IPS-NIHi11 (cell line): ENCODE measurements around the gene YDJC.
"Not testable (repeated sequence)": the region's sequence is repeated elsewhere in the genome, so short reads cannot be mapped to it uniquely, and the experiment has no call there.

Experiments
- DNase-seq: peaks from one replicate; pipeline ENCODE4 v3.0.0; 2012; ENCODE audit warnings: mixed read lengths, low spot score

YDJC gene

GRCh38 chr22:21605887-21606564 lies 23.8 kb downstream of the YDJC start:
- DNase-seq, result no peak

- no peak for DNase-seq
These were observed 25.8 kb downstream of the YDJC start for GRCh38 chr22:21603973-21604372.

GRCh38 chr22:21602579-21602978 lies 27.2 kb downstream of the YDJC start:
- DNase-seq, result no peak

DNA sequence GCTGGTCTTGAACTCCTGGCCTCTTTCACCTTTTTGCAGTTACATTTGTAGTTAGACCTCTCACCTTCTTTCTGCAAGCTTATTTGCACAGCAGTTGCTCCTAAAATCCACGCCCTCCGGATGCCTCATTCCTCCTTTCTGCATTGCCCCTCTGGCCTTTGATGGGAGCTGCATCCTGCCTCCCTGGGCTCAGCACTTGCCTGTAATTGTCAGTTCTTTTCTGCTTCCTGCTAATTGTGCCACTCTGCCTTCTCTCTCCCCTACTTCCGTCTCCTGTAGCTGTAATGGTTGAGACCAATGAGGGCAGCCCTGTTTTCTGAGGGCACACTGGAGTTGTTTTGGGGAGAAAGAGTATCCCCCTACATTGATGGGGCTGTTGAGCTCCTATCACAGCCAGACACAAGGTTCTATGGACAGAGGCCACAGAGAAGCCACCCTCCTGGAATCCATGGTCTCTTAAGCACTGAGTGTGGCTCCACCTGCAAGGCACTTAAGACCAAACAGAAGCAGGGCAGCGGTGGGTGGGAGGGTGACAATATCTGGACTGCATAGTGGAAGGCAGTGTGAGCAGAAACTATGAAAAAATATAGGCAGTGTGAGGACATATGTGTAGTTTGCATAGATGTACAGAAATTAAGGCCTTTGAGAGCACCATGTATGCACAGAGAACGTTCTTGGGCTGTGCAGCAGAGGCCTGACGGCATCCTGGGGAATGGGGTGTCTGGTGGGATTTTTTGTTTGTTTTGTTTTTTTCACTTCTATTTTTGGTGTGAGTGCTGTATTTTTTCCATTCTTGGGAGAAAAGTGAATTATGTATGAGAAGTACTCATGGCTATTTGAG lies 30.5 kb downstream of the YDJC start:
- no peak for DNase-seq

DNA sequence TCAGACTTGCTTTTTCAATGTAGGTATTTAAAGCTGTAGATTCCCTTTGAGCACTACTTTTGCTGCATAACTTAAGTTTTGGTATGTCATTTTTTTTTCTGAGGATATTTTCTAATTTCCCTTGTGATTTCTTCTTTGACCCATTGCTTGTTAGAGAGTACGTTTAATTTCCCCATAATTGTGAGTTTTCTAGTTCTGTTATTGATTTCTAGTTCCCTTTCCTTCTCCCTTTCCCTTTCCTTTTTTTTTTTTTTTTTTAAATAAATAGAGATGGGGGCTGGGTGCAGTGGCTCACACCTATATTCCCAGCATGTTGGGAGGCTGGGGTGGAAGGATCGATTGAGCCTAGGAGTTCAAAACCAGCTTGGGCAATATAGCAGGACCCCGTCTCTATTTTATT lies 31.5 kb downstream of the YDJC start:
- DNase-seq, result no peak

DNA sequence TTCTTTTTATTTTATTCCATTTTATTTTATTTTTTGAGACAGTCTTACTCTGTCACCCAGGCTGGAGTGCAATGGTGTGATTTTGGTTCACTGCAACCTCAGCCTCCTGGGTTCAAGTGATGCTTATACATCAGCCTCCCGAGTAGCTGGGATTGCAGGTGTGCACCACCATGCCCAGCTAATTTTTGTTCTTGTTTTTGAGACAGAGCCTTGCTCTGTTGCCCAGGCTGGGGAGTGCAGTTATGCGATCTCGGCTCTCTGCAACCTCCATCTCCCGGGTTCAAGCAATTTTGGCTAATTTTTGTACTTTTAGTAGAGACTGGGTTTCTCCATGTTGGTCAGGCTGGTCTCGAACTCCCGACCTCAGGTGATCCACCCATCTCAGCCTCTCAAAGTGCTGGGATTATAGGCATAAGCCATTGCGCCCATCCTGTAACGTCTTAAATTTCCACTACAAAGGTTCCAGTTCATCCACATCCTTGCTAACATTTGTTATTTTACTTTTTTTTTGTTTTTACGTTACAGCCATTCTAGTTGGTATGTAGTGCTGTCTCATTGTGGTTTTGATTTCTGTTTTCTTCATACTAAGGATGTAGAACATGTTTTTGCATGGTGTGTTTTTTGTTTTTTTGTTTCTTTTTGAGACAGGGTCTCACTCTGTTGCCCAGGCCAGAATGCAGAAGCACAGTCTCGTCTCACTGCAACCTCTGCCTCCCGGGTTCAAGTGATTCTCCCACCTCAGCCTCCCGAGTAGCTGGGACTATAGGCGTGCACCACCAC lies 33.3 kb downstream of the YDJC start:
- not testable (repeated sequence) for DNase-seq

GRCh38 chr22:21594865-21595452 lies 34.9 kb downstream of the YDJC start:
- no peak for DNase-seq

DNA sequence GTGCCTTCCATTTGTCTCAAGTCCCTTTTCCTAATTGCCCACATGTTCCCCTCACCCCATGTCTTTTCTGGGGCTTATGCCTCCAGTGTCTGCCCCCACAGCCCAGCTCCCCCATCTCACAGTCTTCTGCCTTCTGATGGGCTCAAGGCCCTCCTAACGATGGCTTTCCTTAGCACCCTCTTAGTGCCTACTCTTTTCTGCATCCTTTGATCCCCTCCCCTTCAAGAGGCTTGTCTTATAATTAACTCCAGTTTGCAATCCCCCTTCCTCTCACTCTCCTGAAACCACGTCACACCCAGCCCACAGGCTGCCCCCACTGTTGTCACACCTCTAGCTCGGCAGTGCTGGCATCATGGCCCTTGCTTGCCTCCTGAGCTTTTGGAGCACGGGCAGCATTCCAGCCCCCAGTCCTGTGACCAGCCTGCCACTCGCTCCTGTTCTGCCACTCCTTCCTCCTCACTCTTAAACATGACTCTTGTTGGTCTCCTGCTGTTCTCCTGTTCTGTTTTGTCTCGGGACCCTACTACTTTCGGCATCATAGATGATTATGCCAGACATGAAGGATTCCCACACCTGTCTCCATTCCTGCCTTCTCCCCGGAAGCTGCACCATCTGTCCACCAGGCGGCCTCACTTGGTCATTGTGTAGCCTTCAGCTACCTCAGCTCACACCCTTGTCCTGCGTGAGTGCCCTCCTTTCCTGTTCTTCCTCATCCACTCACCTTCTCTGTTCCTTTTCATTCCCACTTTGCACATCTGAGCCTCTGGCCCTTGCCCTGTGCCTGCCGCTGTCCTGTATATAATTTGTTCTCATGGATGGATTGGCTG lies 36.2 kb downstream of the YDJC start:
- peak; percentile 55 for DNase-seq

DNA sequence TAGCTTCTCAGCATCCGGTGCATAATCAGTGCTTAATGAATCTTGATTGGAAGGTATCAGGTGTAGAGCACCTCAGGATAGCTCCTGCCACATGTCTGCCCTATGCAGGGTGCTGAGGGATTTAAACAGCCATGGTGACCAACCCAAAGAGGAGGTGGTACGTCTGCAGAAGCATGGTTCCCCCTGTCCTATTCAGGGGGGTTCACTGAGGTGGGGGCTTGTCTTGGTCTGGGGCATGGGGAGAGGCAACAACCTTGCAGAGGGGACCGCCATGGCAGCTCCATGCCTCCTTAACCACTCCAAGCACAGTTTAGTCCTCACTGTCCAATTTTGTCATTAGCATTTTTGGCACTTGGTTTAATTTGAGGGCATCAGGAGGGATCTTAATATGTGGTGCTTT lies 37.4 kb downstream of the YDJC start:
- no peak for DNase-seq

GRCh38 chr22:21591695-21592094 lies 38.1 kb downstream of the YDJC start:
- no peak for DNase-seq

- no peak for DNase-seq
These were observed 38.8 kb downstream of the YDJC start for GRCh38 chr22:21590809-21591641.

DNA sequence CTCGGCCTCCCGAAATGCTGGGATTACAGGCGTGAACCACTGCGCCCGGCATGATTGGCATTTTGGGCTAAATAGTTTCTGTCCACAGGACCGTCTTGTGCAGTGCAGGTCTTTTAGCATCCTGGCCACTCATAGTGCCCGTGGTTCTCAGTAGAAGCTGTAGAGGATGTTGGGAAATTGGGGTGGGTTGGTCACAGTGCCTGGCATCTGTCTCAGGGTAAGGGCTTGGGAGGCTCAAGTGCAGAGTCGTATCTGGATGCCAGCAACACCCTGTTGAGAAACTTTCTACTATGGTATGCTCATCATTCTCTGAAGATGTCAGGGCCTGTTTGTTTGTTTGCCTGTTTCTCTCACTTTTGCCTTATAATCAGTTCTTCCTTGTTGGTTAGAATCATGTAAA lies 40.4 kb downstream of the YDJC start:
- no peak for DNase-seq

DNA sequence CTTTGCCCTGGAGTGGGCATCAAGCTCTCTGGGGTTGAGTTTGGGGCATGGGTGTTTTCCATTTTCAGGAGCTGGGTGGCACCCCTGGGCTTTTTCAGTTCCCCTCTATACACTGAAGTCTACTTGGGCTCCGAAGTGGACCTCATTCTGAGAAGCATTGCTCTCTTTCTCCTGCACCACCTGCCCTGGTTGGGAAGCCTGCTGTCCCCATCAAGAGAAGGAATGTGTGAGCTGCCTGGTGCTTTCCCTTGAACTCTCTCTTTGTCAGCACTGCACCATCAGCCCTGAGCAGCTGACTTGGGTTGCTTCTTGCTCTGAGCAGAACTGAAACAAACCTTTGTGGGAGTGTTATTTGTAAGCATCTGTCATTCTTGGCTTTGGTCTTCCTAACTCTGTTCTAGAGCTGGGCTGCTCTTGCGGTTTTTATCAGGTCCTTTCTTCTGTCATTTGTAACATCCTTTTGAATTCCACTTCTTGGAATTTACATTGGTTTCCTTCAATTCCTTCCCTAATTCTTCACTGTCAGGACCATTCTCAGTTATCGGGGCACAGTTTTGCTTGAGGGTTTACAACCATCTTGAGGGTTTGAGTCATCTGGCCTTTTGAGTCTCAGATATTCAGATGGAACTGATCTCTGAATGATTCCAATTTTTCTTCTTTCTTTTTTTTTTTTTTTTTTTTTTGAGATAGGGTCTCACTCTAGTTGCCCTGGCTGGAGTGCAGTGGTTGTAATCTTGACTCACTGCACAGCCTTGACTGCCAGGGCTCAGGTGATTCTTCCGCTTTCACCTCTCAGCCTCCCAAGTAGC lies 41.8 kb downstream of the YDJC start:
- DNase-seq, result no peak

- no peak for DNase-seq
These were observed 44.4 kb downstream of the YDJC start for GRCh38 chr22:21585389-21585788.

- no peak for DNase-seq
These were observed 46.8 kb downstream of the YDJC start for GRCh38 chr22:21582801-21583740.

- DNase-seq, result not testable (repeated sequence)
These were observed 48.7 kb downstream of the YDJC start for GRCh38 chr22:21581009-21581713.

DNA sequence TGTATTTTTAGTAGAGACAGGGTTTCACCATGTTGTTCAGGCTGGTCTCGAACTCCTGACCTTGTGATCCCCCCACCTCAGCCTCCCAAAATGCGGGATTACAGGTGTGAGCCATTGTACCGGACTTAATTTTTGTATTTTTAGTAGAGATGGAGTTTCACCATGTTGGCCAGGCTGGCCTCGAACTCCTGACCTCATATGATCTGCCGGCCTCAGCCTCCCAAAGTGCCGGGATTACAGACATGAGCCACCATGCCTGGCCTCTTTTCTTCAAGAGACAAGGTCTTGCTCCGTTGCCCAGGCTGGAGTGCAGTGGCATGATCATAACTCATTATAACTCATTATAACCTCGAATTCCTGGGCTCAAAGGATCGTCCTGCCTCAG lies 49.2 kb downstream of the YDJC start:
- not testable (repeated sequence) for DNase-seq

DNA sequence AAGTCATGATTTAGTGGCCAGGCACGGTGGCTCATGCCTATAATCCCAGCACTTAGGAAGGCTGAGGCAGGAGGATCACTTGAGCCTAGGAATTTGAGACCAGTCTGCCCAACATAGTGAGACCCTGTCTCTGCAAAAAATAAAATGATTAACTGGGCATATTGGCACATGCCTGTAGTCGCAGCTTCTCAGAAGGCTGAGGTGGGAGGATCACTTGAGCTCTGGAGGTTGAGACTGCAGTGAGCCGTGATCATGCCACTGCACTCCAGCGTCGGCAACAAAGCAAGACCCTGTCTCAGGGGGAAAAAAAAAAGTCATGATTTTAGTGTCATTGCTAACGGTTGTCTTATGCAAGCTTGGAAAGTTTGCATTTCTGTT lies 50.4 kb downstream of the YDJC start:
- DNase-seq, result no peak
